GM18499 (cell line): ENCODE results near the gene COQ2.

ENCODE experiments used
- ATAC-seq: cut with Tn5 transposase; IDR thresholded peaks from one replicate; pipeline ENCODE4 v1.9.1; 2021; ENCODE audit warnings: moderate number of reproducible peaks; ENCODE audit not compliant: insufficient read depth, unreplicated experiment

The COQ2 gene

DNA sequence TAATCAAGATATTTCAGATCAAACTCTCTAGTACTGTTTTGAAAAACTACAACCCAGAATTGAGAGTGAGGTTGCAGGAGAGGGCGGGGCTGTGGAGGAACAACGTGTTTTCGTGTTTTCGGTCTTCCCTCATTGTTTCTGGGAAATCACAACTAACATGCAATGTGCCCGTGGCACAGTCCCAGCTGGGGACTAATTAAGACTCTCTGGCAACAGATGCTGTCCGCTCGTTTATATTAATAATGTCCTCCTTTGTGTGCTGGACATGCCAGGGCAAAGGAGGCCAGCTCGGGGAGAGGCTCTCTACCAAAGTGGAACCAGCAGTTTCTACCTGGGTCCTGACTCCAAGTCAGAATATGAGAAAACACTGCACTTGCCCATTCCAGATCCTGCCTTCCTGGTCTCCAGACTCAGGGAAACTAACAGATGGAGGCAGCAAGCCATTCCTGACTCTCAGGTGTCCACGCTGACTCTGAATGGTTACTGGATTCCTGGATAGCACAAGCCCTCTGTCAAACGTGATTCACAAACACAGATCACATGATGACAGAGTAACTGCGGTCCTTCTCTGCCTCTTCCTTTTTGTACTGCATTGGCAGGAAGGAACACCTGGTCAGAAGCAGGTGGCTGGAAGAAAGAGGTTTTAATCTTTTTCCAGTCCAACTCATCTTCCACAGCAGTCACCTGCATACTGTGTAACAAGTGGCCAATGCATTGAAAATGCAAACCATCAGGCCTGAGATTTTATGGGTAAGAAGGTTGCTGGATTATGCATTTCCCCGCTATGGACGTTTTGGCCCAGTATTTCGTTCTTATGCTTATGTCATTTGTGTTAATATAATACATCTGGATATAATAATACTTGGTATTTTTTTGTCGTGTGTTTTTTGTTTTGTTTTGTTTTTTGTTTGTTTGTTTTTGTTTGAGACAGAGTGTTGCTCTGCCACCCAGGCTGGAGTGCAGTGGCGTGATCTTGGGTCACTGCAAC is 65.0 kb downstream of the COQ2 start:
- ATAC-seq, result no peak

DNA sequence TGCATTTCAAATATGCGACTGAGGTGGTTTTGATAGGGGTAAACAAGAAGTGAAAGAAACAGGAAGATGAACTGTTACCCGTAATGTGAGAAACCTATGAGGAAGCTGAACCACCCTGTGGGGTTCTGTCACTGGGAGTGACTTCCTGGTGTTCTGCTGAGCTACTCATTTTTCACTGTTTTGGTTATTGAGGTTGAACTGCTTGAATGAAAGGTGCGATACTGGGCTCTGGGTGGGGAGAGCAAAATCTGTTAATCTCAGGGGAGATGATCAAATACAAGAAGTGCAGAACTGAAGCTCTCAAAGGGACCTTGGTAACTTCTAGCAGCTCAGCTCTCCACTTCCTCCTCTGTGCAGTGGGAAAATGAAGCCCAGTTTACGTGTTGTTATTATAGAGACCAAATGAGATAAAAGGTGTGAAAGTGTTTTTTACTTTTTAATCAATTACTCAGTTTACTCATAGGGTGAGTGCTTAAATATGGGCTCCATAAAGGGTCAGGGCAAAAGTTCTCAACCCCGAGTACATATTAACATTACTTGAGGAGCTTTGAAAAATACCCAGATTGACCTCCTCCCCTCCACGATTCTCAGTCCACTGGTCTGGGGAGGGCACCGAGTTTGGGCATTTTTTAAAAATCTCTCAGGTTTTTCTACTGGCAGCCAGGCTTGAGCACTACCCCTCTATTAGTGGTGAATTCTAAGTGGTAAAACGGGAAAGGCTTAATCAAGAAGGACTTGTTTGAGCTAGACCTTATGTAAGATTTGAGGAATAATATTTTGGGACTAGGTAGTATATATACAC is 66.7 kb downstream of the COQ2 start:
- peak; percentile 72 for ATAC-seq

DNA sequence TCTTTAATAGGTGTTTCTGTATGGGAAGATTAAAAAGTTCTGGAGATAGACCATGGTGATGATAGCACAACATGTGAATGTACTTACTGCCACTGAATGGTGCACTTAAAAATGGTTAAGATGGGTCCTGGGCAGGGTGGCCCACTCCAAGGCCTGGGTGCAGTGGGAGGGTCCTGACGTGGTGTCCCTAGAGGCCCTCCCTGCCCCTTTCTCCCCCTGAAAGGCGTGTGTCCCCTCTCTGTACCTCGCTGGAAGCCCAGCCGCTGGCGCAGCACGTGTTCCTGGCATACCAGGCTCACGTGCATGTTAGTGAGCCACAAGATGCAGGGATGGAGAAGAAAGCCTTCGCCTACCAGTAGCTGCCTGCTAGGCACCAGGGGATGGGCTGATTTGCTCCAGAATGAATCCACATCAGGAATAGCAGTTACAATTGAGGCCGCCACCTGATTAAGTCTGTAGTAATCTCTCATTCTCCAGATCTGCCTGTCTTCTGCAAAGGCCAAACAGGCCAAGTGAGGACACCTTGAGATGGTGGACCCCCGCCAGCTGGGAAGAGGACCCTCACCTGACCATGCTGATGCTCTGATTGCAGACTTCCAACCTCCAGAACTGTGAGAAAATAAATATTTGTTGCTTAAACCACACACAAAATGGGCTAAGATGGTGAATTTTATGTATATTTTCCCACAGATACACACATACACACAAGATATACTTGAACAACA is 67.5 kb downstream of the COQ2 start:
- no peak for ATAC-seq

DNA sequence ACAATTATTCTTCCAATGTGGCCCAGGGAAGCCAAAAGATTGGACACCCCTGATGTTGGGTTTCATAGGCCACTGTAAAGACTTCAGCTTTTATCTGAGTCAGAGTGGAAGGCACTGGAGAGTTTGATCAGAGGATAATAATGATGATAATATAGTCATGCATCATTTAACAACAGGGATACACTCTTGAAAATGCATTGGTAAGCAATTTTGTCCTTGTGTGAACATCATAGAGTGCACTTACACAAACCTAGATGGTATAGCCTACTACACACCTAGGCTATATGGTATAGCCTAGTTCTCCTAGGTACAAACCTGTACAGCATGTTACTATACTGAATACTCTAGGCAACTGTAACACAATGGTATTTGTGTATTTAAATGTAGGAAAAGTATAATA is 70.5 kb downstream of the COQ2 start:
- ATAC-seq, result no peak
